ENCODE measurements around the gene HTT.
"Not testable (repeated sequence)": the region's sequence is repeated elsewhere in the genome, so short reads cannot be mapped to it uniquely, and the experiment has no call there.

HTT gene

GRCh38 chr4:3085948-3086670, 11.6 kb downstream of the HTT start:
- DNase-seq, result no peak

DNA sequence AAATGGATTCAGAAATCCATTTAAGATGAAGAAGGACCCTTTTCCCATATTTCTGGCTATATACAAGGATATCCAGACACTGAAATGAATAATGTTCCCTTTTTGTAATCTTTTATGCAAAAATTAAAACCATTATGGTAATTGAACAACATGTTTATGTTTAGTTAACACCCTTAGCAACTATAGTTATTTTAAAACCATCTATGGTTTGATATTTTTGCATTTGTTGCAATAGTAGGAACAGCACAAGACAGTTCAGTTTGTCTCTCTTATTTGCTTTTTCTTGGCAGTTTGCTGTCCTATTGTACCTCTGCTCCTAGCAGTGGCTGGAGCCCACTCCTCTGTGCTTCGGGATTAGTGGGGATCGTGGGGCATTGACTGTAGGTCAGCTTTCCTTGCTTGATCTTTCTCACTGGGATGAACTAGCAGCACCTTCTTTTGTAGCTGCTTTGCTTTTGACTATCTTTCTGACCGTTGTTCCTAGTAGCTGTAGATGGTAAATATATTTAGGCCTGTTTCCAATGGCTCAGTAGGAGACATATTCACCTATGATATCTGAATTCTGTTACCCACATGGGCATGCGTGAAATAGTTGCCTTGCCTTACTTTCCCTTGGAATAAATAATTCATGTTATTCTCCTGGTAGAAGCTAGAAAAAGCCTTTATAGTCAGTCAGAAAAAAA, 12.8 kb downstream of the HTT start:
- DNase-seq, result no peak

DNA sequence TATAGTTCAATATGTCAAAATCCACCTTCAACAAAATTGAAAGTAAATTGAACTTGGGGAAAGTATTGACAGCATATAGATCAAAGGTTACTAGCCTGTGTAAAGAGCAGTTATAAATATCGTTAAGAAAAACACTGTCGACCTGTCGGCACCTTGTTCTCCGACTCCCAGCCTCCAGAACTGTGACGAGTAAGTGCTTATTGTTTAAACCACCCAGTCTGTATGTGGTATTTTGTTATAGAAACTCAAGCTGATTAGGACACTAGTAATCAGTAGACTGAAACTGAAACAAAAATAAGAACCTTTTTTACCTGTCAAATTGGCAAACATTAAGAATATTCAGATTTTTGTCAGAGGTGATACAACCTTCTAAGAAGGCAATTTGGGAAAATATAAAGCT, 17.0 kb downstream of the HTT start:
- no peak for DNase-seq

DNA sequence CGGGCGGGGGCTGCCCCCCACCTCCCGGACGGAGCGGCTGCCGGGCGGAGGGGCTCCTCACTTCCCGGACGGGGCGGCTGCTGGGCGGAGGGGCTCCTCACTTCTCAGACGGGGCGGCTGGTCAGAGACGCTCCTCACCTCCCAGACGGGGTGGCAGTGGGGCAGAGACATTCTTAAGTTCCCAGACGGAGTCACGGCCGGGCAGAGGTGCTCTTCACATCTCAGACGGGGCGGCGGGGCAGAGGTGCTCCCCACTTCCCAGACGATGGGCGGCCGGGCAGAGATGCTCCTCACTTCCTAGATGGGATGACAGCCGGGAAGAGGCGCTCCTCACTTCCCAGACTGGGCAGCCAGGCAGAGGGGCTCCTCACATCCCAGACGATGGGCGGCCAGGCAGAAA, 20.2 kb downstream of the HTT start:
- DNase-seq, result not testable (repeated sequence)

GRCh38 chr4:3096202-3096601, 21.7 kb downstream of the HTT start:
- no peak for DNase-seq

GRCh38 chr4:3098346-3098745, 23.9 kb downstream of the HTT start:
- DNase-seq, result no peak

- DNase-seq, result peak; percentile 6
These were observed 32.1 kb downstream of the HTT start for GRCh38 chr4:3106339-3107186.

GRCh38 chr4:3107271-3107670, 32.8 kb downstream of the HTT start:
- no peak for DNase-seq

- no peak for DNase-seq
These were observed 33.2 kb downstream of the HTT start for GRCh38 chr4:3107691-3108121.

DNA sequence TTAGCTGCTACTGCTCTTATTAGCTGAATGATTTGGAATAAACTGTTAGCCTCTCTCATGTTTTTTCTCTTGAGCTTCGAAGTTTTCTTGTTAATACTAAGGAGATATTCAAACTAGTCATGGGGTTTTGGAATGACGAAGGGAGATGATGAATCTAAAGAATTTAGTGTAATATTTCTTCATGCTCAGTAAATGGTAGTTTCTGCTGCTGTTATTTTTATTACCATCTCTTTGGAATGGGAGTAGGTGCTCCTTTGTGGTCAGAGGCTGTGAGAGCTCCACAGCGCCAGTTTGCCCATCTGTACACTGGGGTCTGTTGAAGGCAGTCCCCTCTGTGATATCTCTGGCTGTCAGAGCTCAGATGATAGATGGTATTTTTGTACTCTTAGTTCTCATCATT, 33.7 kb downstream of the HTT start:
- DNase-seq, result no peak

DNA sequence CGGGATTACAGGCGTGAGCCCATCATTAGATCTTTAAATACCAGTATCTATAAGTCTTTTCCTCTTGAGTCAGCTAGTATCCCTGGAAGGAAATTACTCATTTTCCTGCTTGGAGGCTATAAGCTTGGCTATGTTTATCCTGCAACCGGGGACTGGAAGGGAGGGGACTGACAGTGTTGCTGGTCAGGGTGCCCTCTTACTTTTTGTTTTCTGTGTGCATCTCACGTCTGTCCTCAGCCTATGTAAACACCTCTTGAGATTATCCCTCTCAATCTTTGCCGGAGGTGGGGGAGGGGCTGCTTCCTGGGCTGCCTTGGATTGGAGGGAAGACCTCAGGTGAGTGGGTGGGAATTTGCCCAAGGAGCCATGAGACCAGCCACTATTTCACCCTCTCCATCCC, 37.0 kb downstream of the HTT start:
- no peak for DNase-seq

- no peak for DNase-seq
These were observed 37.7 kb downstream of the HTT start for GRCh38 chr4:3112201-3112600.

- DNase-seq, result peak; percentile 12
These were observed 38.4 kb downstream of the HTT start for GRCh38 chr4:3112609-3113469.

- DNase-seq, result no peak
These were observed 39.9 kb downstream of the HTT start for GRCh38 chr4:3114377-3114776.

DNA sequence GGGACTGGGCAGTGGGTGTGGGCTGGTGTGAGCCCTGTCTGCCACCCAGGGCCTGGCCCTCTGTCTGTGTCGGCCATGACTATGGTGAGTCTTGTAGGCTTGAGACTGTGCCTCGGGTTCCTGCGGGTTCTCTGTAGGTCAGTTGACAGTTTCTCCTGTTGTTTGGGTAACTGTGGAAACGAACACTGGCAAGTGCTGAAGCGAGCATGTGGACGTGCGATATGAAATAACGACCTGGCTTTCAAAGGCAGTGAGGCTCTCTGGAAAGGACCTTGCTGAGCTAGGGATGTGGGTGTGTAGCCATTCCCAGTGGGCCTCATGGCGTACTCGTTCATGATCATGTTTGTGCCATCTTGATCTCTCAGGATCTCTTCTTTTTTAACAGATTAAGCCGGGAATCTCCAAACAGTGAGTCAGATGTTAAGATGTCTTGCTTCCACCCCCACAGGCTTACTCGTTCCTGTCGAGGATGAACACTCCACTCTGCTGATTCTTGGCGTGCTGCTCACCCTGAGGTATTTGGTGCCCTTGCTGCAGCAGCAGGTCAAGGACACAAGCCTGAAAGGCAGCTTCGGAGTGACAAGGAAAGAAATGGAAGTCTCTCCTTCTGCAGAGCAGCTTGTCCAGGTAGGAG, 41.3 kb downstream of the HTT start:
- DNase-seq, result no peak

GRCh38 chr4:3116955-3117354, 42.5 kb downstream of the HTT start:
- DNase-seq, result no peak

- DNase-seq, result no peak
These were observed 43.8 kb downstream of the HTT start for GRCh38 chr4:3118312-3118711.

DNA sequence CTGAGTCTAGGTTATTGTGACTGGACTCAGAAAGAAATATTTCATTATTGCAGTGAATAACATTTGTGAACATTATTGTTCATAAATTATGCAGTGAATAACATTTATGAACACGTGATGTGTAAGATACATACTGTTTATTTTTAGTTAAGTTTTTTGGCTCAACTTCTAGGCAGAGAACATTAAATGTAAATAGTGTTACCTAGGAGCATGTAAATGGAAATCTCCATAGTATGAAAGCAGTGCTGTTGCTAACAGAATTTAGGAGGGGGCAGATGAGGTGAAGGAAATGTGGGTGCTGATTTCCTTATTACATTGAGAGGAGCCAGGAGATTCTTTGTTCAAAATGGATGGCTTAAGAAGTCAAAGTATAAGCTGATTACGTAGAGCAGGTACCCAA, 45.0 kb downstream of the HTT start:
- no peak for DNase-seq

DNA sequence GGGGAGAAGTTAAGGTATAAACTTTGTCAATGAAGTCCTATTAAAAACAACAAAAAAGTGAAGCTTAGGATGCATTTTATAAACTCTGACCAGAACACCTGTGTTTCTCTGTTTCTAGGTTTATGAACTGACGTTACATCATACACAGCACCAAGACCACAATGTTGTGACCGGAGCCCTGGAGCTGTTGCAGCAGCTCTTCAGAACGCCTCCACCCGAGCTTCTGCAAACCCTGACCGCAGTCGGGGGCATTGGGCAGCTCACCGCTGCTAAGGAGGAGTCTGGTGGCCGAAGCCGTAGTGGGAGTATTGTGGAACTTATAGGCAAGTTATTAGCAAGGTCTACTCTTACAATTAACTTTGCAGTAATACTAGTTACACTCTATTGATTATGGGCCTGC, 46.6 kb downstream of the HTT start:
- DNase-seq, result no peak

DNA sequence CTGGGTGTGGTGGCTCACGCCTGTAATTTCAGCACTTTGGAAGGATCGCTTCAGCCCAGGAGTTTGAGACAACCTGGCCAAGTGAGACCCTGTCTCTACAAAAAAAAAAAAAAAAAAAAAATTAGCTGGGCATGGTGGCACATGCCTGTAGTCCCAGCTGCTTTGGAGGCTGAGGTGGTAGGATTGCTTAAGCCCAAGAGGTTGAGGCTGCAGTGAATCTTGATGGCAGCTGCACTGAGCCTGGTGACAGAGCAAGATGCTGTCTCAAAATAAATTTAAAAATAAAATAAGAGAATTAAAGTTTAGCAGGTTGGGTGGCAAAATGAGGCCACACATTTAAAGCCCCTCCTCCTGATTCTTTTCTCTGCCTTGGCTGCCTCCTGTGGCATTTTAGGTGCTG, 47.1 kb downstream of the HTT start:
- no peak for DNase-seq

DNA sequence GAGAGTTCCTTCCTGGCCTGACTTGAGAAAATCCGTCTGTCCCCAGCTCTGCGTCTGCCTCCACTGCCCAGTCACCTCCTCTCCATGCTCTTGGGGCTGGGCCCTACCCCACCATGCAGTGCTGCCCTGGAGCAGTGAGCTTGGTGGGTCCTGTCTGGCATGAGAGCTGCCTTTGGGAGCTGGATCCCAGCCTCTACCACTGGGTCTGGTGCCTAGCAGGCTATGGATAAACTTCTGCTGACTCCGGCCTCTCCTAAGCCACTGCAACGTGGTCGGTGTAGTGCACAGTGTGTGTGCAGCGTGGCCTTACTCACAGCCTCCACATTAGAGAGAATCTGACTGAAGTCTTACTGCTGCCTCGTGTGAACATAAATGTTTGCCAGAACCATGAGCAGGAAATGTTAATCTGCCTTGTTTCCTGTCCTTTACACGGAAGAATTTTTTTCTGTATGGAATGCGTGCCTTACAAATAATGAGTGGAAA, 47.6 kb downstream of the HTT start:
- DNase-seq, result no peak

DNA sequence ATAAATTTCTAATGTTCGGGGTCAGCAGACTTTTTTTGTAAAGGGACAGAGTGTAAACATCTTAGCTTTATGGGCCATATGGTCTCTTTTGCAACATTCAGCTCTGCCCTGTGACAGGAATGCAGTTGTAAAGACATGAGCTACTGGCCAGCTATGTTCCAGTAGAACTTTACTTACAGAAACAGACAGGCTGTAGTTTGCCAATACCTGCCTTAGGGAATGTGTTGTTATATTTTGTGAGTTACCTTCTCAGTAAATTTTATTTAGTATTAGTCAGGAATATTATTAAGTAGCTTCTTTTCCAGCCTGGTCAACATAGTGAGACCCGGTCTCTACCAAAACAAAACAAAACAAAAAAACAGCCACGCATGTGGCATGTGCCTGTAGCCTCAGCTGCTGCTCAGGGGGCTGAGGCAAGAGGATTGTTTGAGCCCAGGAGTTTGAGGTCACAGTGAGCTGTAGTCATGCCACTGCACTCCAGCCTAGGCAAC, 48.7 kb downstream of the HTT start:
- no peak for DNase-seq
